Natural killer cell (primary cell): ENCODE data around the gene FOXP1. TPM values are rescaled to one million over a fixed set of nuclear protein-coding genes. Genes with fewer than 3 reads are reported as not detected.

ENCODE experiments used
- ATAC-seq, 3 donors: fragments of 150-1000 bp in 2 of 3; fragments of 200-7000 bp in 1 of 3; cut with Tn5 transposase; 1 replicate in 1 of 3; 2 replicates in 2 of 3; pipeline ENCODE4 v1.10.0; 2021; ENCODE audit warnings: mild to moderate bottlenecking in 2 of 3, moderate library complexity in 2 of 3
- DNase-seq, 2 donors: peaks; one replicate each; pipeline versions ENCODE4 v3.0.0 to v3.0.0-alpha.2; 2013 to 2021; ENCODE audit warnings: mixed read lengths in 1 of 2
- H3K27ac ChIP-seq: one replicate; pipeline ENCODE4 v1.5.1; 2013; ENCODE audit warnings: mild to moderate bottlenecking, low read length
- H3K27me3 ChIP-seq: one replicate; pipeline ENCODE4 v1.6.1; 2013; ENCODE audit warnings: low read length; ENCODE audit not compliant: control insufficient read depth, insufficient read depth
- H3K36me3 ChIP-seq: one replicate; pipeline ENCODE4 v1.6.1; 2013; ENCODE audit warnings: low read length; ENCODE audit not compliant: control insufficient read depth, insufficient read depth
- H3K4me1 ChIP-seq: one replicate; pipeline ENCODE4 v1.6.1; 2013; ENCODE audit warnings: low read length; ENCODE audit not compliant: control insufficient read depth, insufficient read depth
- H3K4me3 ChIP-seq: one replicate; pipeline ENCODE4 v1.5.1; 2013; ENCODE audit warnings: low read length
- H3K9me3 ChIP-seq: one replicate; pipeline ENCODE4 v1.6.1; 2013; ENCODE audit warnings: low read length; ENCODE audit not compliant: control insufficient read depth, insufficient read depth
- H3K27ac Mint-ChIP-seq, 2 donors: one replicate each; pipeline ENCODE4 v1.8.0; 2022; ENCODE audit warnings: mild to moderate bottlenecking in 2 of 2, mixed read lengths in 2 of 2, moderate library complexity in 1 of 2
- H3K27me3 Mint-ChIP-seq, 2 donors: one replicate each; pipeline ENCODE4 v1.8.0; 2022; ENCODE audit warnings: low read depth in 2 of 2, mixed read lengths in 2 of 2
- H3K36me3 Mint-ChIP-seq: one replicate; pipeline ENCODE4 v1.8.0; 2022; ENCODE audit warnings: mixed read lengths
- H3K4me1 Mint-ChIP-seq, 2 donors: one replicate each; pipeline ENCODE4 v1.8.0; 2022; ENCODE audit warnings: mixed read lengths in 2 of 2
- H3K4me3 Mint-ChIP-seq: one replicate; pipeline ENCODE4 v1.8.0; 2022; ENCODE audit warnings: mild to moderate bottlenecking, moderate library complexity, mixed read lengths
- H3K9me3 Mint-ChIP-seq, 2 donors: one replicate each; pipeline ENCODE4 v1.8.0; 2022; ENCODE audit warnings: mixed read lengths in 2 of 2
- CTCF ChIP-seq: fragments of 200-600 bp; IDR thresholded peaks from one replicate; pipeline ENCODE4 v1.8.0; 2022; ENCODE audit warnings: antibody characterized with exemption
- WGBS: methylation state at CpG from one replicate; pipeline ENCODE4 v1.1.7; 2013; ENCODE audit warnings: missing lambda C conversion rate; ENCODE audit not compliant: insufficient coverage; 5-methylcytosine and 5-hydroxymethylcytosine counted together
- intact Hi-C: fragments of 100-400 bp; cut with micrococcal nuclease; formaldehyde crosslinking; loops from one replicate; pipeline ENCODE4 v1.14.2; 2022
- total RNA-seq, 4 donors: library from RNA; stranded (reverse); fragments of 120-200 nt in 1 of 4; gene quantifications; one replicate each; pipeline versions ENCODE4 v1.2.3 to v1.2.4, GENCODE V29; 2013 to 2022

The FOXP1 gene
- total RNA-seq, 3 donors from 2014 or later (not counting 1 experiment from before 2014, with no cell fraction given) = 166 to 185 (median 166) TPM

GRCh38 chr3:71201939-71202338 is 381.6 kb downstream of the FOXP1 start:
- Histone ChIP-seq H3K27ac (no peak overlapping the region), H3K4me3 (no peak overlapping the region), H3K27me3 (no peaks in the 10 kb centered on the region), H3K36me3 (no peaks in the 10 kb centered on the region), H3K9me3 (no peaks in the 10 kb centered on the region), H3K4me1 (no peaks in the 10 kb centered on the region)
- Mint-ChIP-seq H3K27me3 (no peaks in the 10 kb centered on the region), H3K27ac (no peak overlapping the region), H3K4me3 (no peak overlapping the region), H3K36me3 (no peaks in the 10 kb centered on the region), H3K9me3 (no peaks in the 10 kb centered on the region), H3K4me1 (peaks cover 0 to 7% of the 10 kb centered on the region in 2 donors)
- ATAC-seq = no peak
- TF ChIP-seq CTCF = no peak
- intact Hi-C loops = no loop called here
- WGBS = 81% methylated on average over 1 of the region's 1 CpG
- no peak for DNase-seq

GRCh38 chr3:71197841-71198565 is 385.5 kb downstream of the FOXP1 start:
- Mint-ChIP-seq H3K4me3 (no peak overlapping the region), H3K27me3 (no peaks in the 10 kb centered on the region), H3K4me1 (peaks cover 10 to 13% of the 10 kb centered on the region in 2 donors), H3K36me3 (no peaks in the 10 kb centered on the region), H3K9me3 (no peaks in the 10 kb centered on the region), H3K27ac (no peak overlapping the region)
- H3K27me3 ChIP-seq = no peaks in the 10 kb centered on the region
- intact Hi-C loops = no loop called here
- no peaks in the 10 kb centered on the region for H3K36me3 ChIP-seq
- no peak overlapping the region for H3K4me3 ChIP-seq
- TF ChIP-seq CTCF = no peak
- ATAC-seq (no peak), DNase-seq (no peak)
- H3K9me3 ChIP-seq = no peaks in the 10 kb centered on the region
- WGBS = 97% methylated on average over 20 of the region's 21 CpGs
- peaks cover 4% of the 10 kb centered on the region for H3K4me1 ChIP-seq
- H3K27ac ChIP-seq = no peak overlapping the region

GRCh38 chr3:71195492-71195891 is 388.0 kb downstream of the FOXP1 start:
- ATAC-seq (no peak), DNase-seq (no peak)
- H3K9me3 ChIP-seq = no peaks in the 10 kb centered on the region
- H3K27me3 ChIP-seq = no peaks in the 10 kb centered on the region
- 91% methylated on average over 5 of the region's 5 CpGs for WGBS
- Mint-ChIP-seq H3K4me1 (peaks cover 13 to 15% of the 10 kb centered on the region in 2 donors), H3K4me3 (no peak overlapping the region), H3K27ac (no peak overlapping the region), H3K27me3 (no peaks in the 10 kb centered on the region), H3K36me3 (no peaks in the 10 kb centered on the region), H3K9me3 (no peaks in the 10 kb centered on the region)
- H3K27ac ChIP-seq = no peak overlapping the region
- TF ChIP-seq CTCF = no peak
- H3K36me3 ChIP-seq = no peaks in the 10 kb centered on the region
- H3K4me3 ChIP-seq = no peak overlapping the region
- H3K4me1 ChIP-seq = peaks cover 4% of the 10 kb centered on the region
- intact Hi-C loops = no loop called here

GRCh38 chr3:71194785-71195184 is 388.7 kb downstream of the FOXP1 start:
- Mint-ChIP-seq H3K4me3 (no peak overlapping the region), H3K9me3 (no peaks in the 10 kb centered on the region), H3K36me3 (no peaks in the 10 kb centered on the region), H3K4me1 (peaks cover 13 to 15% of the 10 kb centered on the region in 2 donors), H3K27ac (no peak overlapping the region), H3K27me3 (no peaks in the 10 kb centered on the region)
- Histone ChIP-seq H3K9me3 (no peaks in the 10 kb centered on the region), H3K27me3 (no peaks in the 10 kb centered on the region), H3K4me3 (no peak overlapping the region), H3K4me1 (peaks cover 4% of the 10 kb centered on the region), H3K36me3 (no peaks in the 10 kb centered on the region), H3K27ac (no peak overlapping the region)
- 98% methylated on average over 5 of the region's 5 CpGs for WGBS
- DNase-seq (no peak), ATAC-seq (no peak)
- intact Hi-C loops = no loop called here
- no peak for TF ChIP-seq CTCF
